Loucy (cell line): ENCODE measurements around the gene LHX6.

Experiments
- EZH2phosphoT487 ChIP-seq: fragments of 200-600 bp; IDR thresholded peaks from 2 replicates; pipeline ENCODE4 v1.6.1; 2018; ENCODE audit warnings: antibody characterized with exemption, mild to moderate bottlenecking, moderate library complexity, borderline replicate concordance
- TF ChIP-seq, protein P1 (sequence below): fragments of 200-600 bp; sonication (generic); conservative IDR thresholded peaks from 2 replicates; pipeline ENCODE4 v1.5.1; 2014; ENCODE audit warnings: mild to moderate bottlenecking, antibody characterized with exemption, low read length

DNA sequence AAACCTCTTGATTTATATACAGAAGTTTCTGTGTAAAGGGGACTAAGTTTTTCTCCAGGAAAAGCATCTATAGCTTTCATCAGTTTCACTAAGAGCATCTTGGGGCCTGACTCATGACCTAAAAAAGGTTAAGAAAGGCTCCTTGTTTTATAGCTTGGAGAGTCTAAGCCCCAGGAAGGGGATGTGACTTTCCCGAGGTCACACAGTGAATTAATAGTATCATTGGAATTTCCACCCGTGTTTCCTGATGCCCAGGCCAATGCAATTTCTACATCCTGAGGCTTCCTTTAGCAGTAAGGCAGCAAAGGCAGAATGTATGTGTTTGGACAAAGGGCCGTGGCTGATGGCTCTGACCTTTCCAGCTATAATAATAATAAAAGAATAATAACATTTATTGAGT, 60.4 kb downstream of the LHX6 start:
- TF ChIP-seq, protein P1, sequence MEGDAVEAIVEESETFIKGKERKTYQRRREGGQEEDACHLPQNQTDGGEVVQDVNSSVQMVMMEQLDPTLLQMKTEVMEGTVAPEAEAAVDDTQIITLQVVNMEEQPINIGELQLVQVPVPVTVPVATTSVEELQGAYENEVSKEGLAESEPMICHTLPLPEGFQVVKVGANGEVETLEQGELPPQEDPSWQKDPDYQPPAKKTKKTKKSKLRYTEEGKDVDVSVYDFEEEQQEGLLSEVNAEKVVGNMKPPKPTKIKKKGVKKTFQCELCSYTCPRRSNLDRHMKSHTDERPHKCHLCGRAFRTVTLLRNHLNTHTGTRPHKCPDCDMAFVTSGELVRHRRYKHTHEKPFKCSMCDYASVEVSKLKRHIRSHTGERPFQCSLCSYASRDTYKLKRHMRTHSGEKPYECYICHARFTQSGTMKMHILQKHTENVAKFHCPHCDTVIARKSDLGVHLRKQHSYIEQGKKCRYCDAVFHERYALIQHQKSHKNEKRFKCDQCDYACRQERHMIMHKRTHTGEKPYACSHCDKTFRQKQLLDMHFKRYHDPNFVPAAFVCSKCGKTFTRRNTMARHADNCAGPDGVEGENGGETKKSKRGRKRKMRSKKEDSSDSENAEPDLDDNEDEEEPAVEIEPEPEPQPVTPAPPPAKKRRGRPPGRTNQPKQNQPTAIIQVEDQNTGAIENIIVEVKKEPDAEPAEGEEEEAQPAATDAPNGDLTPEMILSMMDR = no peak
- TF ChIP-seq EZH2phosphoT487 = no peak
